Skeletal muscle satellite cell (primary cell): ENCODE results near the gene RPS19BP1.

Experiments used
- H3K27me3 ChIP-seq: 2 replicates; pipeline ENCODE4 v1.7.0; 2013; ENCODE audit warnings: low read length; ENCODE audit not compliant: control insufficient read depth, insufficient read depth
- H3K36me3 ChIP-seq: 2 replicates; pipeline ENCODE4 v1.7.0; 2013; ENCODE audit warnings: mild to moderate bottlenecking, control low read depth, low read length; ENCODE audit not compliant: insufficient read depth
- H3K4me1 ChIP-seq: 2 replicates; pipeline ENCODE4 v1.7.0; 2013; ENCODE audit warnings: low read length; ENCODE audit not compliant: control insufficient read depth, insufficient read depth
- H3K4me2 ChIP-seq: 2 replicates; pipeline ENCODE4 v1.7.0; 2013; ENCODE audit warnings: mild to moderate bottlenecking, low read length
- H3K4me3 ChIP-seq: 2 replicates; pipeline ENCODE4 v1.7.0; 2013; ENCODE audit warnings: low read length
- H3K9ac ChIP-seq: 2 replicates; pipeline ENCODE4 v1.7.0; 2013; ENCODE audit warnings: mild to moderate bottlenecking, low read depth, low read length, moderate library complexity
- H3K9me3 ChIP-seq: replicated peaks from 2 replicates; pipeline ENCODE4 v1.7.0; 2013; ENCODE audit warnings: mild to moderate bottlenecking, control low read depth, low read length

RPS19BP1 gene

GRCh38 chr22:39493759-39494158 lies 38.8 kb downstream of the RPS19BP1 start:
- no peaks in the 10 kb centered on the region for H3K9me3 ChIP-seq
- H3K4me1 ChIP-seq: peaks cover 15% of the 10 kb centered on the region
- no peak overlapping the region for H3K4me2 ChIP-seq
- peaks cover 4% of the 10 kb centered on the region for H3K27me3 ChIP-seq
- H3K4me3 ChIP-seq: no peak overlapping the region
- H3K36me3 ChIP-seq: no peaks in the 10 kb centered on the region
- no peak overlapping the region for H3K9ac ChIP-seq

- H3K4me1 ChIP-seq: peaks cover 15% of the 10 kb centered on the region
- no peak overlapping the region for H3K9ac ChIP-seq
- H3K36me3 ChIP-seq: no peaks in the 10 kb centered on the region
- H3K4me3 ChIP-seq: no peak overlapping the region
- H3K9me3 ChIP-seq: no peaks in the 10 kb centered on the region
- no peak overlapping the region for H3K4me2 ChIP-seq
- peaks cover 4% of the 10 kb centered on the region for H3K27me3 ChIP-seq
Observed at GRCh38 chr22:39492186-39492585, 40.4 kb downstream of the RPS19BP1 start.

- Histone ChIP-seq H3K4me1 (peaks cover 15% of the 10 kb centered on the region), H3K9me3 (no peaks in the 10 kb centered on the region), H3K27me3 (peaks cover 4% of the 10 kb centered on the region), H3K36me3 (no peaks in the 10 kb centered on the region), H3K4me2 (no peak overlapping the region), H3K4me3 (no peak overlapping the region), H3K9ac (no peak overlapping the region)
Observed at GRCh38 chr22:39491696-39492095, 40.9 kb downstream of the RPS19BP1 start.

GRCh38 chr22:39490966-39491680 lies 41.4 kb downstream of the RPS19BP1 start:
- Histone ChIP-seq H3K4me2 (no peak overlapping the region), H3K27me3 (peaks cover 4% of the 10 kb centered on the region), H3K4me3 (no peak overlapping the region), H3K4me1 (peaks cover 15% of the 10 kb centered on the region), H3K36me3 (no peaks in the 10 kb centered on the region), H3K9ac (no peak overlapping the region), H3K9me3 (no peaks in the 10 kb centered on the region)

- H3K9me3 ChIP-seq: no peaks in the 10 kb centered on the region
- peaks cover 4% of the 10 kb centered on the region for H3K27me3 ChIP-seq
- H3K4me3 ChIP-seq: no peak overlapping the region
- H3K9ac ChIP-seq: no peak overlapping the region
- H3K4me2 ChIP-seq: no peak overlapping the region
- no peaks in the 10 kb centered on the region for H3K36me3 ChIP-seq
- H3K4me1 ChIP-seq: peaks cover 15% of the 10 kb centered on the region
Observed at GRCh38 chr22:39490135-39490798, 42.3 kb downstream of the RPS19BP1 start.

- no peak overlapping the region for H3K4me3 ChIP-seq
- H3K4me2 ChIP-seq: no peak overlapping the region
- H3K9me3 ChIP-seq: no peaks in the 10 kb centered on the region
- H3K36me3 ChIP-seq: no peaks in the 10 kb centered on the region
- H3K4me1 ChIP-seq: peaks cover 10% of the 10 kb centered on the region
- H3K9ac ChIP-seq: no peak overlapping the region
- H3K27me3 ChIP-seq: peaks cover 11% of the 10 kb centered on the region
Observed at GRCh38 chr22:39489094-39490068, 43.2 kb downstream of the RPS19BP1 start.

GRCh38 chr22:39488563-39489083 lies 43.9 kb downstream of the RPS19BP1 start:
- peaks cover 3% of the 10 kb centered on the region for H3K4me1 ChIP-seq
- no peak overlapping the region for H3K4me2 ChIP-seq
- H3K4me3 ChIP-seq: no peak overlapping the region
- no peaks in the 10 kb centered on the region for H3K36me3 ChIP-seq
- H3K9ac ChIP-seq: no peak overlapping the region
- H3K27me3 ChIP-seq: peaks cover 12% of the 10 kb centered on the region
- H3K9me3 ChIP-seq: no peaks in the 10 kb centered on the region

GRCh38 chr22:39487826-39488520 lies 44.6 kb downstream of the RPS19BP1 start:
- no peak overlapping the region for H3K4me2 ChIP-seq
- H3K36me3 ChIP-seq: no peaks in the 10 kb centered on the region
- no peaks in the 10 kb centered on the region for H3K4me1 ChIP-seq
- no peak overlapping the region for H3K4me3 ChIP-seq
- H3K9me3 ChIP-seq: no peaks in the 10 kb centered on the region
- H3K27me3 ChIP-seq: peaks cover 15% of the 10 kb centered on the region
- H3K9ac ChIP-seq: no peak overlapping the region

GRCh38 chr22:39486951-39487825 lies 45.4 kb downstream of the RPS19BP1 start:
- Histone ChIP-seq H3K4me2 (no peak overlapping the region), H3K4me3 (no peak overlapping the region), H3K9ac (no peak overlapping the region), H3K4me1 (no peaks in the 10 kb centered on the region), H3K27me3 (peaks cover 15% of the 10 kb centered on the region), H3K9me3 (no peaks in the 10 kb centered on the region), H3K36me3 (no peaks in the 10 kb centered on the region)

- peaks cover 21% of the 10 kb centered on the region for H3K27me3 ChIP-seq
- no peaks in the 10 kb centered on the region for H3K36me3 ChIP-seq
- H3K4me1 ChIP-seq: no peaks in the 10 kb centered on the region
- H3K4me3 ChIP-seq: no peak overlapping the region
- no peaks in the 10 kb centered on the region for H3K9me3 ChIP-seq
- no peak overlapping the region for H3K4me2 ChIP-seq
- no peak overlapping the region for H3K9ac ChIP-seq
Observed at GRCh38 chr22:39482768-39483167, 49.8 kb downstream of the RPS19BP1 start.
